Measurements from ENCODE around the gene MCF2L. TPM values are rescaled to one million over a fixed set of nuclear protein-coding genes. Genes with fewer than 3 reads are reported as not detected.

MCF2L gene
- total and polyA plus RNA-seq, 9 of the 15 experiments (the other 6 are each of a cell fraction or from before 2014, with no cell fraction given): 0.05 to 0.25 (median 0.18) TPM; not detected in 5

- TF ChIP-seq RAD21 (CRISPR knock-in tag; conservative IDR thresholded peaks at IDR 0.05 in 1 of 2, IDR thresholded peaks at IDR 0.05 in 1 of 2) (no peak), RFX1 (IDR thresholded peaks at IDR 0.05) (no peak), ZBTB9 (CRISPR knock-in tag; IDR thresholded peaks at IDR 0.05) (no peak), TFAP4 (CRISPR knock-in tag; IDR thresholded peaks at IDR 0.05; ENCODE audit: borderline replicate concordance) (no peak), ZBTB34 (CRISPR knock-in tag; IDR thresholded peaks at IDR 0.05) (no peak)
Observed at GRCh38 chr13:113004126-113004525, 35.1 kb downstream of the MCF2L start (continued).

All from K562 (cell line).